ENCODE data around the gene TMEM18.

- TF ChIP-seq CTCF (IDR thresholded peaks at IDR 0.05) = no peak
- no peak for TF ChIP-seq POLR2A (IDR thresholded peaks at IDR 0.05)
Measured at GRCh38 chr2:693606-694005, 16.4 kb upstream of the TMEM18 start.
